GM12873 (cell line): ENCODE results near the gene GCNT3.

ENCODE experiments used
- CTCF ChIP-seq: IDR thresholded peaks from 2 replicates; pipeline ENCODE4 v1.5.1; 2012; ENCODE audit warnings: low read depth, mild to moderate bottlenecking, moderate library complexity, low read length, control low read depth; ENCODE audit not compliant: insufficient read depth; ENCODE audit errors: missing control alignments

The GCNT3 gene

GRCh38 chr15:59611276-59612260, at the start of gene GCNT3:
TSS of gene GCNT3 (plus strand) at chr15:59611783. CDS start at chr15:59618239, 6,456 bp downstream.
- TF ChIP-seq CTCF = no peak

GRCh38 chr15:59562448-59563186, 49.0 kb upstream of the GCNT3 start:
- TF ChIP-seq CTCF = no peak

GRCh38 chr15:59565299-59565698, 46.3 kb upstream of the GCNT3 start:
- no peak for TF ChIP-seq CTCF

GRCh38 chr15:59567324-59567723, 44.3 kb upstream of the GCNT3 start:
- TF ChIP-seq CTCF = no peak

GRCh38 chr15:59569477-59569876, 42.1 kb upstream of the GCNT3 start:
- TF ChIP-seq CTCF = no peak

- TF ChIP-seq CTCF = no peak
These were observed 41.3 kb upstream of the GCNT3 start for GRCh38 chr15:59570315-59570714.

- TF ChIP-seq CTCF = no peak
These were observed 40.0 kb upstream of the GCNT3 start for GRCh38 chr15:59571606-59572005.
